22Rv1 (cell line): ENCODE data around the gene FAM120A.

ENCODE experiments used
- ZFX ChIP-seq: fragments of 450-650 bp; IDR thresholded peaks from 2 replicates; pipeline ENCODE4 v1.6.1; 2017; ENCODE audit warnings: antibody characterized with exemption, borderline replicate concordance
- TF ChIP-seq, protein P1 (sequence below): fragments of 450-650 bp; IDR thresholded peaks from 2 replicates; pipeline ENCODE4 v1.5.1; 2017; ENCODE audit warnings: mild to moderate bottlenecking

DNA sequence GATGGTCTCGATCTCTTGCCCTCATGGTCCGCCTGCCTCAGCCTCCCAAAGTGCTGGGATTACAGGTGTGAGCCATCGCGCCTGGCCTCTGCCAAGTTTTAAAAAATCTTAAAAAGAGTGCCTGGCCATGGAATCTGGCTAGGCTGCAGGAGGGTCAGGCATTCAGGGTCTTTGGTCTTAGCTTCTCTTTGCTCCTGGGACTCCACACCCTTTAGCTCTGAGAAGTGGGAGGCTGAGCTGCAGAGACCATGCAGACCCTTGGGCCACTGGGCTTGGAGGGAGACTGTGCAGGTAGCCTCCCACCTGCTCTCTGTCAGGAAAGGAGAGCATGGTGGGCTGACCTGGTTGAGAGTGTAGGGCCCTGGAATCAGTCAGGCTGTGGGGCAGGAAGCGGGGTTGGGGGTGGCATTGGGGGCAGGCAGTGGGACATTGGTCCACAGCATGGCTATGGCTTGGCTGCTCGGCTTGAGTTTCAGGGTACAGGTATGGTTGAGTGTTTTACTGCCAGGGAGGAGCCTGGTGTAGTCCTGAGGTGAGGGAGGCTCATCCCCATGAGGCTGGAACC lies 145.7 kb downstream of the FAM120A start:
- TF ChIP-seq, protein P1, sequence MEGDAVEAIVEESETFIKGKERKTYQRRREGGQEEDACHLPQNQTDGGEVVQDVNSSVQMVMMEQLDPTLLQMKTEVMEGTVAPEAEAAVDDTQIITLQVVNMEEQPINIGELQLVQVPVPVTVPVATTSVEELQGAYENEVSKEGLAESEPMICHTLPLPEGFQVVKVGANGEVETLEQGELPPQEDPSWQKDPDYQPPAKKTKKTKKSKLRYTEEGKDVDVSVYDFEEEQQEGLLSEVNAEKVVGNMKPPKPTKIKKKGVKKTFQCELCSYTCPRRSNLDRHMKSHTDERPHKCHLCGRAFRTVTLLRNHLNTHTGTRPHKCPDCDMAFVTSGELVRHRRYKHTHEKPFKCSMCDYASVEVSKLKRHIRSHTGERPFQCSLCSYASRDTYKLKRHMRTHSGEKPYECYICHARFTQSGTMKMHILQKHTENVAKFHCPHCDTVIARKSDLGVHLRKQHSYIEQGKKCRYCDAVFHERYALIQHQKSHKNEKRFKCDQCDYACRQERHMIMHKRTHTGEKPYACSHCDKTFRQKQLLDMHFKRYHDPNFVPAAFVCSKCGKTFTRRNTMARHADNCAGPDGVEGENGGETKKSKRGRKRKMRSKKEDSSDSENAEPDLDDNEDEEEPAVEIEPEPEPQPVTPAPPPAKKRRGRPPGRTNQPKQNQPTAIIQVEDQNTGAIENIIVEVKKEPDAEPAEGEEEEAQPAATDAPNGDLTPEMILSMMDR, result no peak
- no peak for TF ChIP-seq ZFX
